HCT116 (cell line): Measurements from ENCODE around the gene MS4A15. TPM values are rescaled to one million over a fixed set of nuclear protein-coding genes. Genes with fewer than 3 reads are reported as not detected.

Source experiments
- ATAC-seq: fragments of 200-7000 bp; cut with Tn5 transposase; 2 replicates; pipeline ENCODE4 v1.9.1; 2020; ENCODE audit warnings: mild to moderate bottlenecking, moderate library complexity
- BruUV-seq: library from RNA; stranded (reverse); fragments of 400-500 nt; replicated peaks from 2 replicates; lab custom pipeline; 2021; lab: Mats Ljungman, UMichigan
- CTCF ChIA-PET: fragments of 300-600 bp; sonication (Branson Sonifier 250); formaldehyde crosslinking; loops from one replicate; lab custom pipeline; 2021; ENCODE audit warnings: antibody characterized with exemption; lab: Charles Lee
- POLR2A ChIA-PET: fragments of 300-600, 350-600 bp; sonication (Branson Sonifier 250); formaldehyde crosslinking; loops from one replicate; lab custom pipeline; 2021; ENCODE audit warnings: antibody characterized with exemption; lab: Charles Lee
- RAD21 ChIA-PET, 2 experiments: fragments of 300-600 bp; sonication (Branson Sonifier 250); formaldehyde crosslinking; loops; one replicate each; lab custom pipeline; 2023; ENCODE audit warnings: low total read pairs in 2 of 2; ENCODE audit not compliant: uncharacterized antibody in 2 of 2, unreplicated experiment in 2 of 2, low non-redundant PET in 1 of 2; lab: Charles Lee
- DNase-seq: peaks from one replicate; pipeline ENCODE4 v3.0.0-alpha.2; 2010; ENCODE audit warnings: low read depth, low spot score
- H2AFZ ChIP-seq: fragments of 200-600 bp; shearing (Covaris generic), sonication (generic); 2 replicates; pipeline ENCODE4 v1.6.1; 2017; ENCODE audit warnings: low read depth, mixed run types, mixed read lengths, antibody characterized with exemption, low read length; ENCODE audit not compliant: poor library complexity, severe bottlenecking
- H3K27ac ChIP-seq: 2 replicates; pipeline ENCODE4 v1.5.1; 2012; ENCODE audit warnings: low read depth, low read length
- H3K27me3 ChIP-seq: fragments of 200-600 bp; sonication (generic); 2 replicates; pipeline ENCODE4 v1.6.1; 2016; ENCODE audit warnings: mixed run types, low read length, mixed read lengths; ENCODE audit not compliant: insufficient read depth
- H3K36me3 ChIP-seq, 2 experiments: fragments of 200-500 bp in 1 of 2; fragments of 200-600 bp in 1 of 2; sonication (Bioruptor generic) in 1 of 2; sonication (generic) in 1 of 2; 2 replicates each; pipeline versions ENCODE4 v1.5.1 to v1.6.1; 2014 to 2016; ENCODE audit warnings: low read length in 2 of 2, inconsistent platforms in 1 of 2, mixed read lengths in 1 of 2, mixed run types in 1 of 2; ENCODE audit not compliant: insufficient read depth in 2 of 2, control insufficient read depth in 1 of 2
- H3K4me1 ChIP-seq, 2 experiments: fragments of 200-600 bp in 1 of 2; sonication (generic) in 1 of 2; 2 replicates each; pipeline versions ENCODE4 v1.5.1 to v1.6.1; 2012 to 2017; ENCODE audit warnings: low read length in 2 of 2, inconsistent platforms in 1 of 2, mild to moderate bottlenecking in 1 of 2, mixed read lengths in 1 of 2, mixed run types in 1 of 2, moderate library complexity in 1 of 2; ENCODE audit not compliant: insufficient read depth in 2 of 2, control insufficient read depth in 1 of 2
- H3K4me2 ChIP-seq: fragments of 200-600 bp; sonication (generic); 2 replicates; pipeline ENCODE4 v1.6.1; 2017; ENCODE audit warnings: mixed run types, low read length, mixed read lengths
- H3K4me3 ChIP-seq, 2 experiments: fragments of 200-600 bp in 1 of 2; sonication (generic) in 1 of 2; replicated peaks in 1 of 2; 2 replicates each; pipeline ENCODE4 v1.5.1; 2011 to 2016; ENCODE audit warnings: low read length in 2 of 2, control low read depth in 1 of 2, low read depth in 1 of 2, mild to moderate bottlenecking in 1 of 2, mixed read lengths in 1 of 2, mixed run types in 1 of 2
- H3K79me2 ChIP-seq: fragments of 200-600 bp; sonication (generic); 2 replicates; pipeline ENCODE4 v1.6.1; 2017; ENCODE audit warnings: mild to moderate bottlenecking, mixed run types, low read length, moderate library complexity, mixed read lengths; ENCODE audit not compliant: insufficient read depth
- H3K9ac ChIP-seq: fragments of 200-600 bp; sonication (generic); 2 replicates; pipeline ENCODE4 v1.6.1; 2016; ENCODE audit warnings: low read length, mixed read lengths
- H3K9me2 ChIP-seq: fragments of 200-600 bp; sonication (generic), shearing (Covaris generic); 2 replicates; pipeline ENCODE4 v1.6.1; 2017; ENCODE audit warnings: mixed run types, mild to moderate bottlenecking, moderate library complexity; ENCODE audit not compliant: insufficient read depth
- H3K9me3 ChIP-seq, 2 experiments: fragments of 200-500 bp in 1 of 2; fragments of 200-600 bp in 1 of 2; sonication (Bioruptor generic) in 1 of 2; sonication (generic) in 1 of 2; 2 replicates each; pipeline ENCODE4 v1.6.1; 2014 to 2017; ENCODE audit warnings: low read length in 2 of 2, mixed read lengths in 2 of 2, inconsistent platforms in 1 of 2, low read depth in 1 of 2, mild to moderate bottlenecking in 1 of 2, mixed run types in 1 of 2, moderate library complexity in 1 of 2; ENCODE audit not compliant: control insufficient read depth in 1 of 2, insufficient read depth in 1 of 2
- H4K20me1 ChIP-seq: fragments of 200-600 bp; sonication (generic), shearing (Covaris generic); 2 replicates; pipeline ENCODE4 v1.6.1; 2017; ENCODE audit warnings: mixed run types, mild to moderate bottlenecking, moderate library complexity; ENCODE audit not compliant: insufficient read depth
- ATF3 ChIP-seq: IDR thresholded peaks from 2 replicates; pipeline ENCODE4 v1.6.1; 2012
- CEBPB ChIP-seq: IDR thresholded peaks from 2 replicates; pipeline ENCODE4 v1.6.1; 2012; ENCODE audit warnings: low read depth
- CTCF ChIP-seq, 3 experiments: fragments of 200-600 bp in 1 of 3; sonication (generic) in 1 of 3; IDR thresholded peaks in 2 of 3; conservative IDR thresholded peaks in 1 of 3; 2 replicates each; pipeline ENCODE4 v1.5.1; 2012 to 2017; ENCODE audit warnings: low read depth in 2 of 3, low read length in 2 of 3, antibody characterized with exemption in 1 of 3, borderline replicate concordance in 1 of 3, control low read depth in 1 of 3, mild to moderate bottlenecking in 1 of 3, mixed read lengths in 1 of 3, mixed run types in 1 of 3, moderate library complexity in 1 of 3; ENCODE audit not compliant: insufficient read depth in 1 of 3
- ELF1 ChIP-seq: IDR thresholded peaks from 2 replicates; pipeline ENCODE4 v1.6.1; 2012; ENCODE audit warnings: low read depth, borderline replicate concordance
- EZH2 ChIP-seq: fragments of 200-600 bp; sonication (generic); IDR thresholded peaks from 2 replicates; pipeline ENCODE4 v1.6.1; 2017; ENCODE audit warnings: antibody characterized with exemption, mixed run types
- EZH2phosphoT487 ChIP-seq: fragments of 200-600 bp; IDR thresholded peaks from 2 replicates; pipeline ENCODE4 v1.6.1; 2018; ENCODE audit warnings: antibody characterized with exemption, borderline replicate concordance
- FOSL1 ChIP-seq: IDR thresholded peaks from 2 replicates; pipeline ENCODE4 v1.6.1; 2012; ENCODE audit warnings: low read depth
- JUND ChIP-seq: IDR thresholded peaks from 2 replicates; pipeline ENCODE4 v1.6.1; 2012
- POLR2A ChIP-seq: IDR thresholded peaks from 2 replicates; pipeline ENCODE4 v1.7.0; 2011; ENCODE audit warnings: borderline replicate concordance; ENCODE audit not compliant: insufficient read depth, insufficient read length; ENCODE audit errors: extremely low read depth
- POLR2AphosphoS5 ChIP-seq: IDR thresholded peaks from 2 replicates; pipeline ENCODE4 v1.6.1; 2011; ENCODE audit warnings: mild to moderate bottlenecking, low read depth, low read length, moderate library complexity
- RAD21 ChIP-seq: IDR thresholded peaks from 2 replicates; pipeline ENCODE4 v1.6.1; 2012; ENCODE audit warnings: low read depth, mild to moderate bottlenecking
- SIN3A ChIP-seq: IDR thresholded peaks from 2 replicates; pipeline ENCODE4 v1.6.1; 2012; ENCODE audit warnings: low read depth
- TCF7L2 ChIP-seq: IDR thresholded peaks from 2 replicates; pipeline ENCODE4 v1.7.0; 2011; ENCODE audit warnings: borderline replicate concordance, inconsistent platforms; ENCODE audit not compliant: insufficient read depth, insufficient read length; ENCODE audit errors: extremely low read depth
- ZNF274 ChIP-seq: fragments of 200-500 bp; sonication (Bioruptor generic); IDR thresholded peaks from 2 replicates; pipeline ENCODE4 v1.6.1; 2014; ENCODE audit warnings: mild to moderate bottlenecking, low read depth, low read length, inconsistent platforms
- intact Hi-C: fragments of 100-400 bp; cut with micrococcal nuclease; formaldehyde crosslinking; loops from 2 replicates; pipeline ENCODE4 v1.10.0; 2022
- total RNA-seq: library from RNA; stranded (reverse); gene quantifications from one replicate; pipeline ENCODE4 v1.2.1, GENCODE V29; 2021; ENCODE audit not compliant: unreplicated experiment
- TF ChIP-seq, protein P1 (sequence below): IDR thresholded peaks from 2 replicates; pipeline ENCODE4 v1.6.1; 2012

The MS4A15 gene
- total RNA-seq, 1 experiment from 2014 or later: 1.5 TPM

- no peak overlapping the region for H2AFZ ChIP-seq
- BruUV-seq: no TSS peak
- H3K27ac ChIP-seq: no peak overlapping the region
- DNase-seq (no peak), ATAC-seq (no peak)
- no peaks in the 10 kb centered on the region for H3K9me2 ChIP-seq
- no peak overlapping the region for H3K4me3 ChIP-seq
- no peaks in the 10 kb centered on the region for H3K4me1 ChIP-seq
- H3K9ac ChIP-seq: no peak overlapping the region
- no peaks in the 10 kb centered on the region for H3K79me2 ChIP-seq
- ChIA-PET CTCF (no interaction called here), POLR2A (no interaction called here), RAD21 (no interaction called here)
- TF ChIP-seq ZNF274: no peak
- TF ChIP-seq CTCF (IDR thresholded peaks at IDR 0.05 in 2 of 3, conservative IDR thresholded peaks at IDR 0.05 in 1 of 3; ENCODE audit: borderline replicate concordance in 1 of 3, insufficient read depth in 1 of 3, low read depth in 2 of 3, low read length in 2 of 3): no peak
- TF ChIP-seq FOSL1: no peak
- no peak for TF ChIP-seq POLR2AphosphoS5
- no peaks in the 10 kb centered on the region for H3K27me3 ChIP-seq
- H3K4me2 ChIP-seq: no peak overlapping the region
- no peaks in the 10 kb centered on the region for H3K9me3 ChIP-seq
- intact Hi-C loops: loop anchor here (5.0 kb wide), 1 partner anchor 37 kb away; no protein-coding TSS in a partner anchor
- no peaks in the 10 kb centered on the region for H4K20me1 ChIP-seq
- H3K36me3 ChIP-seq: no peaks in the 10 kb centered on the region
These were observed 12.6 kb upstream of the MS4A15 start for GRCh38 chr11:60744114-60744513.

DNA sequence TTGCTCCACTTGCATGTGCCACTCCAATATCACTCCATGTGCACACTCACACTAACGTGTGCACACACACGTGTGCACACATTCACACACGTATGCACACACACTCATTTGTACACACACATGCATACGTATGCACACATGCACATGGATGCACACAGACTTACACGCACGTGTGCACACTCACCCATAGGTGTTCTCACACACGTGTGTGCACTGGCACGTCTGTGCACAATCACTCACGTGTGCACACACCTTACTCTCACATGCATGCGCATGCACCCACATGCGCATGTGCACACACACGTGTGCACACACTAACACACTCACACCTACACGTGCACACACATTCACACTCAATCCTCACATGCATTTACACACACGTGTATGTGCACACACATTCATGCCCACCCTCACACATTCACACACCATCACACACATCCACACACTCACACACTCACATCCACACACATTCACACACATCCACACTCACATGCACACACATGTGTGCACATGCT is 9.3 kb upstream of the MS4A15 start:
- intact Hi-C loops: no loop called here
- no peak overlapping the region for H3K4me3 ChIP-seq
- DNase-seq (no peak), ATAC-seq (no peak)
- no peaks in the 10 kb centered on the region for H3K9me3 ChIP-seq
- H3K36me3 ChIP-seq: no peaks in the 10 kb centered on the region
- no peaks in the 10 kb centered on the region for H3K79me2 ChIP-seq
- POLR2A ChIA-PET: no interaction called here
- no peak overlapping the region for H3K4me2 ChIP-seq
- H2AFZ ChIP-seq: no peak overlapping the region
- CTCF ChIA-PET: no interaction called here
- H3K27me3 ChIP-seq: peaks cover 13% of the 10 kb centered on the region; the same call in 1 of the 2 replicates
- TF ChIP-seq FOSL1: no peak
- no peak for TF ChIP-seq SIN3A
- TF ChIP-seq ATF3: no peak
- TF ChIP-seq EZH2phosphoT487: no peak
- no peak for TF ChIP-seq ELF1
- no peak for TF ChIP-seq EZH2
- no peak for TF ChIP-seq JUND
- no peak for TF ChIP-seq POLR2A
- TF ChIP-seq, protein P1, sequence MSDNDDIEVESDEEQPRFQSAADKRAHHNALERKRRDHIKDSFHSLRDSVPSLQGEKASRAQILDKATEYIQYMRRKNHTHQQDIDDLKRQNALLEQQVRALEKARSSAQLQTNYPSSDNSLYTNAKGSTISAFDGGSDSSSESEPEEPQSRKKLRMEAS: no peak
- no peak for TF ChIP-seq RAD21
- no peak for TF ChIP-seq CEBPB
- TF ChIP-seq ZNF274: no peak
- TF ChIP-seq TCF7L2: no peak
- no peak overlapping the region for H3K27ac ChIP-seq
- BruUV-seq: no TSS peak
- H3K9ac ChIP-seq: no peak overlapping the region
- no peaks in the 10 kb centered on the region for H3K9me2 ChIP-seq
- RAD21 ChIA-PET: no interaction called here
- H4K20me1 ChIP-seq: no peaks in the 10 kb centered on the region
- no peaks in the 10 kb centered on the region for H3K4me1 ChIP-seq
